Right lobe of liver (tissue), 6 donors: ENCODE measurements around the gene ACYP1. TPM values are rescaled to one million over a fixed set of nuclear protein-coding genes. Genes with fewer than 3 reads are reported as not detected.

Source experiments
- ATAC-seq, 4 donors: fragments of 200-7000 bp; cut with Tn5 transposase; one replicate each; pipeline ENCODE4 v1.9.1; 2020; ENCODE audit warnings: mild to moderate bottlenecking in 4 of 4, moderate library complexity in 4 of 4
- DNase-seq, 3 donors: peaks; one replicate each; pipeline ENCODE4 v3.0.0-alpha.2; 2020
- H3K27ac ChIP-seq, 3 donors: fragments of 200-600 bp; one replicate each; pipeline ENCODE4 v1.8.0; 2022
- H3K27me3 ChIP-seq, 2 donors: fragments of 200-600 bp; one replicate each; pipeline ENCODE4 v1.8.0; 2022
- H3K36me3 ChIP-seq, 4 donors: fragments of 200-600 bp; sonication (generic) in 1 of 4; one replicate each; pipeline versions ENCODE4 v1.5.1 to v1.8.0; 2017 to 2022; ENCODE audit warnings: control low read depth in 1 of 4
- H3K4me1 ChIP-seq, 4 donors: fragments of 200-600 bp; sonication (generic) in 1 of 4; one replicate each; pipeline versions ENCODE4 v1.5.1 to v1.8.0; 2017 to 2022; ENCODE audit warnings: control low read depth in 1 of 4
- H3K4me3 ChIP-seq, 3 donors: fragments of 200-600 bp; one replicate each; pipeline ENCODE4 v1.8.0; 2022
- H3K9me3 ChIP-seq, 4 donors: fragments of 200-600 bp; sonication (generic) in 1 of 4; one replicate each; pipeline versions ENCODE4 v1.5.1 to v1.8.0; 2017 to 2022; ENCODE audit warnings: control low read depth in 1 of 4
- POLR2A ChIP-seq: fragments of 450-650 bp; IDR thresholded peaks from one replicate; pipeline ENCODE4 v1.6.1; 2017; ENCODE audit warnings: antibody characterized with exemption, mild to moderate bottlenecking
- WGBS: methylation state at CpG from one replicate; pipeline ENCODE4 v1.1.6; 2018; ENCODE audit warnings: low coverage, low lambda C conversion rate; ENCODE audit not compliant: insufficient coverage; ENCODE audit errors: missing lambda C conversion rate; 5-methylcytosine and 5-hydroxymethylcytosine counted together
- intact Hi-C, 2 donors: fragments of 100-400 bp; cut with DNase I; formaldehyde crosslinking; loops; one replicate each; pipeline versions ENCODE4 v1.11.2 to v1.14.1; 2022
- small RNA-seq, 2 experiments: library from RNA; depleted of rRNA; stranded (forward); fragments of <200 nt; gene quantifications; one replicate each; pipeline ENCODE3, GENCODE V24; 2016
- total RNA-seq, 6 experiments: library from RNA; depleted of rRNA in 2 of 6; stranded (reverse); fragments of >200 nt in 2 of 6; fragmentation: NEBNext Ultra II Directional in 3 of 6; extraction: Animal tissue kit (Norgen Biotek cat#: 25700) in 3 of 6; gene quantifications; one replicate each; pipeline versions ENCODE4 v1.1.0 to v1.2.4, GENCODE V29; 2016 to 2023
- TF ChIP-seq, protein P1 (sequence below), 4 donors: fragments of 200-600 bp in 3 of 4; fragments of 450-650 bp in 1 of 4; IDR thresholded peaks; one replicate each; pipeline versions ENCODE4 v1.5.1 to v1.8.0; 2016 to 2022; ENCODE audit warnings: antibody characterized with exemption in 4 of 4, mild to moderate bottlenecking in 2 of 4
- donor health status: DM: no; HTN: yes; CAD: no.
- donor health status: DM: no; HTN: no; CAD: no.
- donor health status: DM: no; HTN: no; CAD: no.
- donor health status: DM: no; HTN: yes; CAD: no.
- donor health status: DM: no; HTN: yes; CAD: no.

ACYP1 gene
- total RNA-seq, 6 experiments from 2014 or later: 1.7 to 6.6 (median 3.6) TPM

DNA sequence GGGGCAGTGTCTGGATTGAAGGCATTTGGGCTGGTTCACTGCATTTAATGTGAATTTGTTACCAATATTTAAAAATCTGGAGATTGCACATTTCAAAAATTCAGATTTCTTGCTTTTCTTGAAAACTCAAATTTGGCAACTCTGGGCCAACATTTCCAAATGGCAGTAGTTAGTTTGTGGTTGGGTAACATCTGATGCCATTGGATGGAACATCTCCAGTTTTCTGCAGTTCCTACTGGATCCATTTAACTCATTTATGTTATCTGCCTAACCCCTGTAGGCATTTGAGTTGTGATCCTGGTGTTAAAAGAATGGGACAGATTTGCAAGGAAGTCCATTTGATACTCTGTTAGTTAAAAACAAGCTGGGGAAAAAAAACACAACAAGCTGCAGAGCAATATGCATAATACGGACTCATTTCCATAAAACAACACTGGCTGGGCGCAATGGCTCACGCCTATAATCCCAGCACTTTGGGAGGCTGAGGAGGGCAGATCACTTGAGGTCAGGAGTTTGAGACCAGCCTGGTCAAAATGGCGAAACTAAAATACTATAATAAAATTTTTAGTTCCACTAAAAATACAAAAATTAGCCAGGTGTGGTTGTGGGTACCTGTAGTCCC lies 53.2 kb downstream of the ACYP1 start:
- no peak for TF ChIP-seq POLR2A
- TF ChIP-seq, protein P1, sequence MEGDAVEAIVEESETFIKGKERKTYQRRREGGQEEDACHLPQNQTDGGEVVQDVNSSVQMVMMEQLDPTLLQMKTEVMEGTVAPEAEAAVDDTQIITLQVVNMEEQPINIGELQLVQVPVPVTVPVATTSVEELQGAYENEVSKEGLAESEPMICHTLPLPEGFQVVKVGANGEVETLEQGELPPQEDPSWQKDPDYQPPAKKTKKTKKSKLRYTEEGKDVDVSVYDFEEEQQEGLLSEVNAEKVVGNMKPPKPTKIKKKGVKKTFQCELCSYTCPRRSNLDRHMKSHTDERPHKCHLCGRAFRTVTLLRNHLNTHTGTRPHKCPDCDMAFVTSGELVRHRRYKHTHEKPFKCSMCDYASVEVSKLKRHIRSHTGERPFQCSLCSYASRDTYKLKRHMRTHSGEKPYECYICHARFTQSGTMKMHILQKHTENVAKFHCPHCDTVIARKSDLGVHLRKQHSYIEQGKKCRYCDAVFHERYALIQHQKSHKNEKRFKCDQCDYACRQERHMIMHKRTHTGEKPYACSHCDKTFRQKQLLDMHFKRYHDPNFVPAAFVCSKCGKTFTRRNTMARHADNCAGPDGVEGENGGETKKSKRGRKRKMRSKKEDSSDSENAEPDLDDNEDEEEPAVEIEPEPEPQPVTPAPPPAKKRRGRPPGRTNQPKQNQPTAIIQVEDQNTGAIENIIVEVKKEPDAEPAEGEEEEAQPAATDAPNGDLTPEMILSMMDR (IDR thresholded peaks at IDR 0.05): no peak
- no peak for DNase-seq
- Histone ChIP-seq H3K36me3 (peaks cover 0 to 58% (median 31%) of the 10 kb centered on the region in 4 donors), H3K9me3 (no peaks in the 10 kb centered on the region), H3K27me3 (no peaks in the 10 kb centered on the region), H3K27ac (no peak overlapping the region), H3K4me1 (peaks cover 0 to 5% (median 0%) of the 10 kb centered on the region in 4 donors), H3K4me3 (no peak overlapping the region)
- ATAC-seq: no peak
- intact Hi-C loops: no loop called here
- WGBS: 100% methylated on average over 3 of the region's 4 CpGs

DNA sequence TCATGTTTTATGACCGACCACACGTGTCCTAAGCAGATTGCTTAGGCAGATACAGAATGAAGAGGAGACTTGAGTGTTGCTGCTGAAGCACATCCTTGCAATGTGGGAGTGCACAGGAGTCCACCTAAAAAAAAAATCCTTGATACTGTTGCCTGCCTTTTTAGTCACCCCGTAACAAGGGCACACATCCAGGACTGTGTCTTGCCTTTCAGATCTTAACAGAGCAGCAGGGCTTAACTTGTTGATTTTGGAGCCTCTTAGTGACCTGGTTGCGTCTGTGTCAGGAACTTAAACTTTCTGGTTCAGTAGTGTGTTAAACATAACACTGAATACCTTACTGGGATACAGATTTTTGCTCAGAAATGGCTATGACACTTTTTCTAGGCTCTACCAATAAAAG lies 54.6 kb downstream of the ACYP1 start:
- Histone ChIP-seq H3K9me3 (no peaks in the 10 kb centered on the region), H3K27me3 (no peaks in the 10 kb centered on the region), H3K36me3 (peaks cover 0 to 47% (median 23%) of the 10 kb centered on the region in 4 donors), H3K4me1 (peaks cover 0 to 5% (median under 1%) of the 10 kb centered on the region in 4 donors), H3K27ac (no peak overlapping the region), H3K4me3 (no peak overlapping the region)
- no peak for DNase-seq
- WGBS: 80% methylated on average over 4 of the region's 4 CpGs
- no peak for TF ChIP-seq POLR2A
- TF ChIP-seq, protein P1 (IDR thresholded peaks at IDR 0.05): no peak
- intact Hi-C loops: no loop called here
- no peak for ATAC-seq

DNA sequence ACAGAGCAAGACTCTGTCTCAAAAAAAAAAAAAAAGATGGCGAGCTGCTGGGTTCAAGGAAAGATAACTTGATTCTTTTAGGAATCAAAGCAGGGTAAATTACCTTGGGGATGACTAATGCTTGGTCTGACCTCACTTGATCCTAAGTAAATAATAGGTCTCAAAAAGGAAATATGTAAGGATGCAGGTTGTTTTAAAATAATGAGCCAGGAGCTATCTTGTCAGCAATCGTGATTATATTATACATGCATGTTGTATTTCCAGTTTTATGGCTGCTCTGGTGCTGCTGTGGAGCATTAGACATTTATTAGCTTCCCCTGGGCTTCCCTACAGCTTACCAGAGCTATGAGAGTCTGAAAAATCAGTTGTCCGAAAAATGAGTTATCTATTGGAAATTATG lies 58.5 kb downstream of the ACYP1 start:
- Histone ChIP-seq H3K27me3 (no peaks in the 10 kb centered on the region), H3K4me1 (peaks cover 0 to 12% (median 4%) of the 10 kb centered on the region in 4 donors), H3K27ac (no peak overlapping the region), H3K36me3 (peaks cover 0 to 40% (median 19%) of the 10 kb centered on the region in 4 donors), H3K4me3 (no peak overlapping the region), H3K9me3 (no peaks in the 10 kb centered on the region)
- TF ChIP-seq, protein P1 (IDR thresholded peaks at IDR 0.05): no peak
- TF ChIP-seq POLR2A: no peak
- WGBS: 94% methylated on average over 3 of the region's 3 CpGs
- no peak for ATAC-seq
- no peak for DNase-seq
- intact Hi-C loops: no loop called here

DNA sequence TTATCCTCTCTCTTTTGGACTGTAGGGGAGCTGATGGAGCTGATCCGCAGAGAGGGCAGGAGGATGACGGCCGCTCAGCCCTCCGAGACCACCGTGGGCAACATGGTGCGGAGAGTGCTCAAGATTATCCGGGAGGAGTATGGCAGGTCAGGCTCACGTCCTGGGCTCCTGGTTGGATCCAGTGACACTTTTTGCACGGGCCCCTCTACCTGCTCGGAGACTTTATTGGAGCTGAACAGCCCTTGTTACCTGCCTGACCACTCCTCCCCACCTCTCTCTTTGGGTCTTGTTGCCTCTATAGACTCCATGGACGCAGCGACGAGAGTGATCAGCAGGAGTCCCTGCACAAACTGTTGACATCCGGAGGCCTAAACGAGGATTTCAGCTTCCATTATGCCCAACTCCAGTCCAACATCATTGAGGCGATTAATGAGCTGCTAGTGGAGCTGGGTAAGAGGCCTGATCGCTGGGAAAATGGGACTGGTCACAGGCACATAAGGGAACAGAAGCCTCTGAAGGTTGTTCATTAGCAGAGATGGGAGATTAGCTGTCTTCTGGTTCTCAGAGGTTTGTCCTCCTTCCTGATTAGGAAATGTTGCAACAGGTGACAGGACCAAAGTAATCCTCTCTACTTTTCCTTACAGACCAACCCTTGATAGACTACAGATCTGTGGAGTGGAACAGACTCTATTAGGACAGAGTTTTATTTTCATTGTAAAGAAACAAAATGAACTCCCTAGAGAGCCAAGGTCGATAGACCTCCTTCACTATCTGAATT lies 60.4 kb downstream of the ACYP1 start:
- peaks cover 0 to 9% (median 4%) of the 10 kb centered on the region in 4 donors for H3K4me1 ChIP-seq
- peaks cover 0 to 30% (median 14%) of the 10 kb centered on the region in 4 donors for H3K36me3 ChIP-seq
- ATAC-seq: no peak
- TF ChIP-seq, protein P1 (IDR thresholded peaks at IDR 0.05): no peak
- no peak for TF ChIP-seq POLR2A
- DNase-seq: no peak
- peak overlapping the region; percentile 78 to 88 (median 87) for H3K4me3 ChIP-seq
- H3K27ac ChIP-seq: peak overlapping the region; percentile 17 to 70 (median 56)
- no peaks in the 10 kb centered on the region for H3K27me3 ChIP-seq
- intact Hi-C loops: no loop called here
- H3K9me3 ChIP-seq: no peaks in the 10 kb centered on the region
- 14% methylated on average over 12 of the region's 18 CpGs for WGBS

Small RNA genes within 50 kb of the gene (small RNA-seq; reads per million reads assigned to genes)
- gene RNU6-689P: 0 reads per million in 2 experiments

Other genes starting within 250 kb of the ACYP1 start
- gene PROX2, start 187.9 kb downstream of the ACYP1 start, total RNA-seq: not detected
- 100 to 1,000 TPM in 1 of 6 experiments, 10 to 100 TPM in 5; 63.8 to 112 (median 68.8) TPM for gene DLST, start 182.1 kb downstream of the ACYP1 start, total RNA-seq
- gene RPS6KL1, start 140.8 kb downstream of the ACYP1 start, total RNA-seq: 1 to 10 TPM; 3.9 to 7.9 (median 4.9) TPM
- gene PGF, start 108.4 kb downstream of the ACYP1 start, total RNA-seq: 1 to 10 TPM in 5 of 6 experiments, under 1 TPM in 1; 0.55 to 4.2 (median 2.1) TPM
- gene EIF2B2, start 61.1 kb downstream of the ACYP1 start, total RNA-seq: 10 to 100 TPM; 16.1 to 37.5 (median 20.1) TPM
- gene MLH3, start 12.6 kb downstream of the ACYP1 start, total RNA-seq: 10 to 100 TPM in 5 of 6 experiments, 1 to 10 TPM in 1; 9.6 to 20.2 (median 13.2) TPM
- 1 to 10 TPM; 2.1 to 9.6 (median 3.1) TPM for gene ZC2HC1C, start 5.6 kb upstream of the ACYP1 start, total RNA-seq
- 10 to 100 TPM; 22.2 to 56.8 (median 39.6) TPM for gene NEK9, start 63.0 kb upstream of the ACYP1 start, total RNA-seq
- gene TMED10, start 112.6 kb upstream of the ACYP1 start, total RNA-seq: 100 to 1,000 TPM; 205 to 296 (median 279) TPM
- gene FOS, start 214.8 kb upstream of the ACYP1 start, total RNA-seq: 100 to 1,000 TPM in 1 of 6 experiments, 10 to 100 TPM in 4, 1 to 10 TPM in 1; 9.9 to 151 (median 49.5) TPM